SK-N-SH (cell line): Measurements from ENCODE around the gene CREB5. TPM values are rescaled to one million over a fixed set of nuclear protein-coding genes. Genes with fewer than 3 reads are reported as not detected.

Experiments
- CTCF ChIA-PET: fragments of 300-600, 350-600 bp; formaldehyde crosslinking; extraction: SDS; loops from one replicate; lab custom pipeline; 2021; lab: Yijun Ruan, JAX
- POLR2A ChIA-PET: fragments of 350-600 bp; sonication (Branson Sonifier 250); formaldehyde crosslinking; extraction: SDS; loops from one replicate; lab custom pipeline; 2020; ENCODE audit warnings: antibody characterized with exemption, inconsistent platforms; lab: Yijun Ruan, JAX
- DNase-seq: peaks from one replicate; pipeline ENCODE4 v3.0.0; 2012
- H2AFZ ChIP-seq: fragments of 200-600 bp; sonication (generic); 2 replicates; pipeline ENCODE4 v1.8.1; 2016; ENCODE audit warnings: antibody characterized with exemption, mild to moderate bottlenecking, low read depth
- H3F3A ChIP-seq: fragments of 200-600 bp; sonication (generic); replicated peaks from 2 replicates; pipeline ENCODE3; 2016; ENCODE audit warnings: antibody characterized with exemption, mild to moderate bottlenecking; ENCODE audit not compliant: insufficient read depth
- H3K27ac ChIP-seq, 2 experiments: fragments of 200-500 bp in 1 of 2; fragments of 200-600 bp in 1 of 2; sonication (Bioruptor generic) in 1 of 2; sonication (generic), shearing (Covaris generic) in 1 of 2; 2 replicates each; pipeline versions ENCODE4 v1.5.1 to v1.6.1; 2014 to 2016; ENCODE audit warnings: low read depth in 2 of 2, inconsistent platforms in 1 of 2, low read length in 1 of 2, mild to moderate bottlenecking in 1 of 2, mixed read lengths in 1 of 2
- H3K27me3 ChIP-seq: fragments of 200-600 bp; sonication (generic), shearing (Covaris generic); 2 replicates; pipeline ENCODE4 v1.6.1; 2016; ENCODE audit warnings: mixed run types; ENCODE audit not compliant: insufficient read depth
- H3K36me3 ChIP-seq, 2 experiments: fragments of 200-500 bp in 1 of 2; fragments of 200-600 bp in 1 of 2; sonication (Bioruptor generic) in 1 of 2; sonication (generic) in 1 of 2; replicated peaks in 1 of 2; 2 replicates each; pipeline versions ENCODE3 to v1.5.1; 2014 to 2016; ENCODE audit warnings: low read length in 1 of 2, mild to moderate bottlenecking in 1 of 2; ENCODE audit not compliant: insufficient read depth in 2 of 2, control insufficient read depth in 1 of 2
- H3K4me1 ChIP-seq, 2 experiments: fragments of 200-500 bp in 1 of 2; fragments of 200-600 bp in 1 of 2; sonication (Bioruptor generic) in 1 of 2; sonication (generic), shearing (Covaris generic) in 1 of 2; 2 replicates each; pipeline versions ENCODE4 v1.5.1 to v1.6.1; 2014 to 2016; ENCODE audit warnings: low read depth in 1 of 2, low read length in 1 of 2, mixed run types in 1 of 2; ENCODE audit not compliant: insufficient read depth in 2 of 2, control insufficient read depth in 1 of 2
- H3K4me2 ChIP-seq: fragments of 200-600 bp; sonication (generic), shearing (Covaris generic); 2 replicates; pipeline ENCODE4 v1.6.1; 2017; ENCODE audit warnings: mixed run types
- H3K4me3 ChIP-seq, 2 experiments: fragments of 200-500 bp in 1 of 2; fragments of 200-600 bp in 1 of 2; sonication (Bioruptor generic) in 1 of 2; sonication (generic), shearing (Covaris generic) in 1 of 2; 2 replicates each; pipeline versions ENCODE4 v1.5.1 to v1.8.1; 2014 to 2016; ENCODE audit warnings: low read depth in 2 of 2, inconsistent platforms in 1 of 2, low read length in 1 of 2, mild to moderate bottlenecking in 1 of 2, mixed read lengths in 1 of 2, moderate library complexity in 1 of 2
- H3K79me2 ChIP-seq: fragments of 200-600 bp; sonication (generic); 2 replicates; pipeline ENCODE4 v1.8.1; 2017; ENCODE audit warnings: mild to moderate bottlenecking; ENCODE audit not compliant: insufficient read depth
- H3K9ac ChIP-seq: fragments of 200-600 bp; sonication (generic); 2 replicates; pipeline ENCODE4 v1.6.1; 2017; ENCODE audit warnings: mixed run types
- H3K9me2 ChIP-seq: fragments of 200-600 bp; sonication (generic); 2 replicates; pipeline ENCODE4 v1.6.1; 2017; ENCODE audit warnings: mixed run types
- H3K9me3 ChIP-seq: fragments of 200-600 bp; sonication (generic); 2 replicates; pipeline ENCODE4 v1.6.1; 2017; ENCODE audit warnings: mixed run types, mild to moderate bottlenecking, moderate library complexity
- H4K20me1 ChIP-seq: fragments of 200-600 bp; sonication (generic); 2 replicates; pipeline ENCODE4 v1.6.1; 2017; ENCODE audit warnings: mild to moderate bottlenecking, mixed run types; ENCODE audit not compliant: insufficient read depth
- EZH2phosphoT487 ChIP-seq: fragments of 200-600 bp; sonication (generic); IDR thresholded peaks from 2 replicates; pipeline ENCODE4 v1.6.1; 2017; ENCODE audit warnings: low read depth, mixed run types, mild to moderate bottlenecking, antibody characterized with exemption, moderate library complexity, borderline replicate concordance
- FOSL2 ChIP-seq: IDR thresholded peaks from 2 replicates; pipeline ENCODE4 v1.4.0; 2012; ENCODE audit warnings: low read depth, mild to moderate bottlenecking, moderate library complexity, borderline replicate concordance
- GABPA ChIP-seq: IDR thresholded peaks from 2 replicates; pipeline ENCODE4 v1.4.0; 2012; ENCODE audit warnings: low read depth, mild to moderate bottlenecking
- JUND ChIP-seq: IDR thresholded peaks from 2 replicates; pipeline ENCODE4 v1.4.0; 2012
- MEF2A ChIP-seq: IDR thresholded peaks from 2 replicates; pipeline ENCODE4 v1.4.0; 2012; ENCODE audit warnings: low read depth, borderline replicate concordance
- POLR2AphosphoS5 ChIP-seq: IDR thresholded peaks from 2 replicates; pipeline ENCODE4 v1.6.1; 2012; ENCODE audit warnings: low read depth, low read length
- RFX5 ChIP-seq: IDR thresholded peaks from 2 replicates; pipeline ENCODE4 v1.6.1; 2012; ENCODE audit warnings: mild to moderate bottlenecking, improper control_type of control experiment, low read length
- TAF1 ChIP-seq: IDR thresholded peaks from 2 replicates; pipeline ENCODE4 v1.6.1; 2012; ENCODE audit warnings: low read depth, mild to moderate bottlenecking, low read length, moderate library complexity, borderline replicate concordance
- WGBS: methylation state at CpG from one replicate; pipeline ENCODE4 v1.1.6; 2017; ENCODE audit warnings: low lambda C conversion rate; 5-methylcytosine and 5-hydroxymethylcytosine counted together
- polyA plus RNA-seq, 3 experiments: library from polyadenylated mRNA; depleted of rRNA; stranded (reverse); fragments of >200 nt; gene quantifications; 2 replicates each; pipeline ENCODE4 v1.2.3, GENCODE V29; 2012
- TF ChIP-seq, protein P1 (sequence below): IDR thresholded peaks from 2 replicates; pipeline ENCODE4 v1.6.1; 2012; ENCODE audit warnings: mild to moderate bottlenecking, low read depth, low read length, moderate library complexity

The CREB5 gene
- polyA plus RNA-seq, 1 of the 3 experiments (the other 2 are of a cell fraction) = 19.3 TPM

DNA sequence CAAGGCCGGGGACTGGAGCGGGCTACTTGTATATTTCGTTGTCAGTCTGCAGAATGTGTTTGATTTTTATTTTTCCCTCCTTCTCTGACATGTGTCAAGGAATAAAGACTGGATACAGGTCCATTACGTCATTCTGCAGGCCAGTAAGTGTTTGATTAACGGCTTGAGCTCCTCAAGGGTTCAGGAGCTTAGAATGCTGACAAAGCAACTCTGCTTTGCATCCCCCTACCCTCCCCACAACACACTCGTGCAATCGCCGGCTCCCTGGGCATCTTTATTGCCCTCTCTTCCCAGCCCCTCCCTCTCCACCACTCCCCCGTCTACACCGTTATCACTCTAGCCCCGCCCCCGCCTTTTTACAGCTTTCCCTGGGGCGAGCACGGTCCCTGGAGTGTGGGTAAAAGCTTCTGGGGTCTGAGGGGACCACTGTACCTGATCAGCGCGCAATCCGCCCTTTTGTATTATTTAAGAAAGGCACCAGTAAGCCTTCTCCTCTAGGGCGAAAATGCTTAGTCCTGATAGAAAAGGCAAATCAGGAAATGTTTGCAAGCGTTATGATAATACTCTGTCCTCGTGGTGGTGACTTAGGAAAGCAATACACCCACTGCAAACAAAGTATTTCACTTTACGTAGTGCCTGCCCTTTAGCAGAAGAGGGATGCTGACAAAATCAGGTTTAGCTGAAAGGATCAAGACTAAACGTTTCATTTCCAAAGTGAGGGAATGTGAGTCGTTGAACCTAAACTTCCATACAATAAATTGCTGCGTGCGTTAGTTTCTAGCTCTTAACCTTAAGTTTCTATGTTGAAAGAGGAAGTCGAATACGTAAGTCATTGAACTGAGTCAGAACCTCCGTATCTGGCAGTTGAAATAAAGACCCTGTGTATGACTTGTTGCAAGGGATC lies 1.4 kb upstream of the CREB5 start:
- H3K27ac ChIP-seq = no peak overlapping the region
- H3K79me2 ChIP-seq = no peaks in the 10 kb centered on the region
- H3K27me3 ChIP-seq = no peaks in the 10 kb centered on the region; the same call in 1 of the 2 replicates
- DNase-seq = peak; percentile 57
- TF ChIP-seq POLR2AphosphoS5 (no peak), GABPA (no peak), JUND (no peak), RFX5 (no peak), TAF1 (no peak), MEF2A (no peak)
- H3K36me3 ChIP-seq = no peaks in the 10 kb centered on the region
- CTCF ChIA-PET = interaction anchor here (0.8 to 1.7 kb wide), 15 partner anchors 11 to 275 kb away, joined by 3 to 7 read pairs (median 5); no protein-coding TSS in a partner anchor
- peak overlapping the region; percentile 55 to 77 for H3K4me3 ChIP-seq
- peaks cover 3 to 24% of the 10 kb centered on the region in 2 experiments; a peak in 3 of 4 replicates for H3K4me1 ChIP-seq
- peak overlapping the region; percentile 74; the same call in 1 of the 2 replicates for H3K9ac ChIP-seq
- POLR2A ChIA-PET = interaction anchor here (0.6 to 0.7 kb wide), 4 partner anchors 112 to 377 kb away, joined by 3 to 4 read pairs (median 3); no protein-coding TSS in a partner anchor
- no peaks in the 10 kb centered on the region for H3K9me2 ChIP-seq
- WGBS = 12% methylated on average over 28 of the region's 28 CpGs
- H4K20me1 ChIP-seq = no peaks in the 10 kb centered on the region
- peak overlapping the region; percentile 71 for H2AFZ ChIP-seq
- no peaks in the 10 kb centered on the region for H3K9me3 ChIP-seq
- peaks cover 9% of the 10 kb centered on the region for H3F3A ChIP-seq
- H3K4me2 ChIP-seq = peak overlapping the region; percentile 97

DNA sequence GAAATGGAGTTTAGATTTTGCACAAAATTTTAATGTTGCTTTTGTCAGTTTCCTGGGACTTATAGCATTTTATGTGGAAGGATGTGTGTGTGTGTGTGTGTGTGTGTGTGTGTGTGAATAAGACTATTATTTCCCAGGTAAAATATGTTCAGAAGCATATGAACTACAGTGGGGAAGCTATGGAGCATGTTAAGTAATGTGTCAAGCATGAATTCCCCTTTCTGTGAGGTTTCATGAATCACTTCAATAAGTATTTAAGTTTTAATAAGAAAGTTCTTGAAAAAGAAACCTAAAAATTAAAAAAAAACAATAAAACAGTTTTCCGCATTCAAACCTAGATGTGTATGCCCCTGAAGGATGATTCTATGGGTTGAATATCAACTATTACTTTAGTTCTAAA lies 693 bp downstream of the CREB5 start:
- peaks cover 9% of the 10 kb centered on the region for H3F3A ChIP-seq
- TF ChIP-seq EZH2phosphoT487 (no peak), MEF2A (no peak), JUND (no peak), FOSL2 (no peak)
- TF ChIP-seq, protein P1, sequence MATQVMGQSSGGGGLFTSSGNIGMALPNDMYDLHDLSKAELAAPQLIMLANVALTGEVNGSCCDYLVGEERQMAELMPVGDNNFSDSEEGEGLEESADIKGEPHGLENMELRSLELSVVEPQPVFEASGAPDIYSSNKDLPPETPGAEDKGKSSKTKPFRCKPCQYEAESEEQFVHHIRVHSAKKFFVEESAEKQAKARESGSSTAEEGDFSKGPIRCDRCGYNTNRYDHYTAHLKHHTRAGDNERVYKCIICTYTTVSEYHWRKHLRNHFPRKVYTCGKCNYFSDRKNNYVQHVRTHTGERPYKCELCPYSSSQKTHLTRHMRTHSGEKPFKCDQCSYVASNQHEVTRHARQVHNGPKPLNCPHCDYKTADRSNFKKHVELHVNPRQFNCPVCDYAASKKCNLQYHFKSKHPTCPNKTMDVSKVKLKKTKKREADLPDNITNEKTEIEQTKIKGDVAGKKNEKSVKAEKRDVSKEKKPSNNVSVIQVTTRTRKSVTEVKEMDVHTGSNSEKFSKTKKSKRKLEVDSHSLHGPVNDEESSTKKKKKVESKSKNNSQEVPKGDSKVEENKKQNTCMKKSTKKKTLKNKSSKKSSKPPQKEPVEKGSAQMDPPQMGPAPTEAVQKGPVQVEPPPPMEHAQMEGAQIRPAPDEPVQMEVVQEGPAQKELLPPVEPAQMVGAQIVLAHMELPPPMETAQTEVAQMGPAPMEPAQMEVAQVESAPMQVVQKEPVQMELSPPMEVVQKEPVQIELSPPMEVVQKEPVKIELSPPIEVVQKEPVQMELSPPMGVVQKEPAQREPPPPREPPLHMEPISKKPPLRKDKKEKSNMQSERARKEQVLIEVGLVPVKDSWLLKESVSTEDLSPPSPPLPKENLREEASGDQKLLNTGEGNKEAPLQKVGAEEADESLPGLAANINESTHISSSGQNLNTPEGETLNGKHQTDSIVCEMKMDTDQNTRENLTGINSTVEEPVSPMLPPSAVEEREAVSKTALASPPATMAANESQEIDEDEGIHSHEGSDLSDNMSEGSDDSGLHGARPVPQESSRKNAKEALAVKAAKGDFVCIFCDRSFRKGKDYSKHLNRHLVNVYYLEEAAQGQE = no peak
- no peaks in the 10 kb centered on the region for H3K79me2 ChIP-seq
- H2AFZ ChIP-seq = no peak overlapping the region
- WGBS = 86% methylated on average over 1 of the region's 1 CpG
- H3K27ac ChIP-seq = no peak overlapping the region
- H3K9ac ChIP-seq = no peak overlapping the region
- POLR2A ChIA-PET = no interaction called here
- no peaks in the 10 kb centered on the region for H4K20me1 ChIP-seq
- H3K4me2 ChIP-seq = no peak overlapping the region
- H3K9me3 ChIP-seq = no peaks in the 10 kb centered on the region
- H3K27me3 ChIP-seq = no peaks in the 10 kb centered on the region; the same call in 1 of the 2 replicates
- no peak for DNase-seq
- no peaks in the 10 kb centered on the region for H3K9me2 ChIP-seq
- H3K4me3 ChIP-seq = no peak overlapping the region
- no peaks in the 10 kb centered on the region for H3K36me3 ChIP-seq
- CTCF ChIA-PET = interaction anchor here (1.0 to 2.1 kb wide), 7 partner anchors 12 to 215 kb away, joined by 3 to 10 read pairs (median 5); no protein-coding TSS in a partner anchor
- H3K4me1 ChIP-seq = peaks cover 3 to 24% of the 10 kb centered on the region in 2 experiments; a peak in 2 of 4 replicates
